GM12801 (cell line): Measurements from ENCODE around the gene MCM3AP.

Source experiments
- TF ChIP-seq, protein P1 (sequence below): IDR thresholded peaks from one replicate; pipeline ENCODE4 v1.5.1; 2011; ENCODE audit warnings: control low read depth; ENCODE audit not compliant: insufficient read length; ENCODE audit errors: extremely low read depth

Gene MCM3AP

DNA sequence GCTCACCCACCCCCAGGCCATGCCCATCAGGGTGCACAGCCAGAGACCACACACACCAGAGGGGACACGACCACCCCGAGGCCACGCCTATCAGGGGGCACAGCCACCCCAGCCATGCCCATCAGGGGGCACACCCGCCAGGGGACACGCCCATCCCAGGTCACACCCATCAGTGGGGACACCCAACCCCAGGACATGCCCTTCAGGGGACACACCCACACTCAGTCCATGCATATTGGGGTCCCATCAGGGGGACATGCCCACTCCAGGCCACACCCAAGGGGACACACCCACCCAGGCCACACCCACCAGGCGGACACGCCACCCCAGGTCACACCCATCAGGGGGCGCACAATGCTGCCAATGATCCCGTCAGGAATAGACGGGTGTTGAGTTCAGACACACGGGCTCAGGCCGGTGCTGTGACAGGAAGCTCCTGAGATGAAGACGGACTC lies 20.7 kb downstream of the MCM3AP start:
- TF ChIP-seq, protein P1, sequence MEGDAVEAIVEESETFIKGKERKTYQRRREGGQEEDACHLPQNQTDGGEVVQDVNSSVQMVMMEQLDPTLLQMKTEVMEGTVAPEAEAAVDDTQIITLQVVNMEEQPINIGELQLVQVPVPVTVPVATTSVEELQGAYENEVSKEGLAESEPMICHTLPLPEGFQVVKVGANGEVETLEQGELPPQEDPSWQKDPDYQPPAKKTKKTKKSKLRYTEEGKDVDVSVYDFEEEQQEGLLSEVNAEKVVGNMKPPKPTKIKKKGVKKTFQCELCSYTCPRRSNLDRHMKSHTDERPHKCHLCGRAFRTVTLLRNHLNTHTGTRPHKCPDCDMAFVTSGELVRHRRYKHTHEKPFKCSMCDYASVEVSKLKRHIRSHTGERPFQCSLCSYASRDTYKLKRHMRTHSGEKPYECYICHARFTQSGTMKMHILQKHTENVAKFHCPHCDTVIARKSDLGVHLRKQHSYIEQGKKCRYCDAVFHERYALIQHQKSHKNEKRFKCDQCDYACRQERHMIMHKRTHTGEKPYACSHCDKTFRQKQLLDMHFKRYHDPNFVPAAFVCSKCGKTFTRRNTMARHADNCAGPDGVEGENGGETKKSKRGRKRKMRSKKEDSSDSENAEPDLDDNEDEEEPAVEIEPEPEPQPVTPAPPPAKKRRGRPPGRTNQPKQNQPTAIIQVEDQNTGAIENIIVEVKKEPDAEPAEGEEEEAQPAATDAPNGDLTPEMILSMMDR: no peak

DNA sequence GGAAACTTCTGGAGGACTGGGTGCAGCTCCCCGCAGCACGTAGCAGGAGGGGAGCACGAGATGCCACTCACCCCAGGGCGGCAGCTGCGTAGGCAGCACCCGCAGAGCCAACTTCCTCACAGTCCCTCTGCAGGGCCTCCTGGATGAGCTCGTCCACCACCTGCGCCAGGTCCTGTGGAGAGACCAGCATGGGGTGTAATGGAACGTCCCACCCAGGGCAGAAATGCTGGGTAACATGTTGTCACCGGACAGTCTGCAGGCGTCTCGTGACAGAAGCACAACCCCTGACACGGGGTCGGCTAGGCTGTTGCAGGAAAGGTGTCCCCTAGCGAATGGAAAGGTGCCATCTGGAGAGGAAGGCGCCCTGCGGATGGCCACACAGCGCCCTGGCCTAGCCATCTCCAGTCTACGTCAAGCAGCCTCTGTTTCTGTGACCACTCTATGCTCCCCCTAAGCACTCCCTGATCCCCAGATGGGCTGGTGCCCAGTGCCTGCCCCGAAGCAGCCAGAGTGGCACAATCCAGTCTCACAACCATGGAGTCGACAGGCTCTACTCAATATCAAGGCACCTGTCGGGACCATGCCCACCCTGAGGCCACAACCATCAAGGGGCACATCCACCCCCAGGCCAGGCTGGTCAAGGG lies 21.2 kb downstream of the MCM3AP start:
- TF ChIP-seq, protein P1: no peak

DNA sequence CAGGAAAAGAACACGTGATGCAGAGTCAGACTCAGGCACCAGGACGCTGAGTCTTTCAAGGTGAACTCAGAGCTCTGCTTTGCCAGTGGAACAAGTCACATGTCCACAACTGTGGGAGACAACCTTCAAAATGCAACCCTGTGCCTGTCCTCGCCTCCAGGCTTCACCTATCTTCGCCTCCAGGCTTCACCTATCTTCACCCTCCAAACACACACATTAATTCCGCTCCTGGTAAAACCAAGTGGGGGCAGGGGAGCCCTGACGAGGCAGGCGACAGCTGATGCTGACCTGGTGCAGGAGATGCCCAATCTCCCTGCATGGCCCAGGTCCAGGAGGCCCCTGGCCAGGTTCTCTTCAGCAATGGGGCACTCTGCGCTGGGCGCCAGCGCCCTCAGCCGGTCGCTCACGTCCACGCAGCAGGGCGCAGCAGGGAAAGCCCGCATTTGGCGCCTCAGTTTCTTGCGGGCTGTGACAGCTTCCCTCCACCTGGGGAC lies 28.9 kb downstream of the MCM3AP start:
- TF ChIP-seq, protein P1: no peak

DNA sequence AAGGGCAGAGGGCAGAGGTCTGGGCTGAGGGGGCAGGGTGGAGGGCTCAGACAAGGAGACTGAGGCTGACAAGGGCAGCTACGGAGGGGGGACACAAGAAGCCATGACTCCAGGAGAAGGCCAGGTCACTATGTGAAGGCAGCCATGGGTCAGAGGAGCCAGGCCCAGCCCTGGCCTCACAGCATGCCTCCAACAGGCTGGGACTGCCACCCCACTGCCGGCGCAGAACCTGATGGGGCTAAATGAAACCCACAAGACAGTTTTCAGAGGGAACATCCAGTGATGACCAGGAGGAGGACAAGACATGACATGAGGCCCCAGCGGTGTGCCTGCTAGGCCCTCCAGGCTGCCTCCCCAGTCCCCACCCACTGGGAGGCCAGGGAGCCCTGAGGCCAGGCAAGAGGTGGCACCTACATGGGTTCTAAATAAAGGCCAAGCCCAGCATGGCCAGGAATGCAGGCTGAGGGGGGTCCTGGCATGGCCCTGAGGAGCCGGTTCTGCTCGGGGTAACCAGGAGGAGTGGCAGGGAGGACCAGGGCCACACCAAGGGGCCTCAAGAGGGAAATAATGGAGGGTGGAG lies 29.6 kb downstream of the MCM3AP start:
- TF ChIP-seq, protein P1: no peak

DNA sequence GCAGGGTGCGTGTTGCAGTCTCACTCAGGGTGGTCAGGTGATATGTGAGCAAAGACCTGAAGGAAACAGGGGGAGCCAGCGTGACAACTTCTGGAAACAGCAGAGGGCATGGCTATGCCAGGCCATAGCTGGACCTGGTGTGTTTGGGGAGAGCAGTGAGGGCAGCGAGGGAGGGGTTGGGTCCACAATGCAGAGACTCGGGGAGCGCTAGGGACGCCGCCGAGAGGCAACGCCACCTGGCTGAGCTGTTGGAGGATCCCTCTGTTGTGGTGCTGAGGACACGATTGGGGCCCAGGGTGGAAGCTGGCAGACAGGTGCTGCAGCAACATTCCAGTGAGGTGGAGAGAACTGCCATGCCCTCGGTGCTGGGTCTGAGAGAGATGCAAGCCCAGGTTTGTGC lies 30.2 kb downstream of the MCM3AP start:
- TF ChIP-seq, protein P1: no peak

DNA sequence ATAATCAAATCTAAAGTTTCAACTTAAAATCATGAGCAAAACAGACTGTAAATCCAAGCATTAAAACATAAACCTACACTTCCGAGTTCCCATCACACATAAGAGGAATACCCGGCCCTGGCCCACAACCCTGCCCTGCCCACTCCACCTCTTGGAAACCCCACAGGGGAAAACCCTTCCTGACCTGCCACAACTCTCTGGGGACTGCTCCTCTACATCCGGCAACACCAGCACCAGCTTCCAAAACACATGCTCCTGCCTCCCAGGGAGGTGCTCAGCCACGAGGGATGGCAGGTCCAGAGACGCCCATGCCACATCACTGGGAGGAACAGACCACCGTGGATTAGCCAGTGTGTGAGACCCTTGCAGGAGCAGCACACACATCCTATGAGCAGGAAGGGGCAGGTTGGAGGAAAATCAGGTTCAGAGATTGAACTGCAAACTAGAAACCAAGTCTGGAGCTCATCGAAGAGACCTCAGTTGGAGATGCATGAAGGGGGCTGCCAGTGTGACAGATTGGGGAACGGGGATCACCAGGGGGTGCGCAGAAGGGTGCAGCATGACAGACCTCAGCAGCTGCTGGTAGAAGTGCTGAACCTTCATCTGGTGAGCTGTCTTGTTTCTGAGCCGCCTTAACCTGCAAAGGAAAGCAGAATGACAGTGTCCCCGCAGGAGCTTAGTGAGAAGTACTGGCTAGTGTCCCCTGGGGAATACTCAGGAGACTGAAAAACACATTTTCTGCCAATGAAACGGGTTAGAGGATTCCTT lies 31.0 kb downstream of the MCM3AP start:
- TF ChIP-seq, protein P1: no peak

DNA sequence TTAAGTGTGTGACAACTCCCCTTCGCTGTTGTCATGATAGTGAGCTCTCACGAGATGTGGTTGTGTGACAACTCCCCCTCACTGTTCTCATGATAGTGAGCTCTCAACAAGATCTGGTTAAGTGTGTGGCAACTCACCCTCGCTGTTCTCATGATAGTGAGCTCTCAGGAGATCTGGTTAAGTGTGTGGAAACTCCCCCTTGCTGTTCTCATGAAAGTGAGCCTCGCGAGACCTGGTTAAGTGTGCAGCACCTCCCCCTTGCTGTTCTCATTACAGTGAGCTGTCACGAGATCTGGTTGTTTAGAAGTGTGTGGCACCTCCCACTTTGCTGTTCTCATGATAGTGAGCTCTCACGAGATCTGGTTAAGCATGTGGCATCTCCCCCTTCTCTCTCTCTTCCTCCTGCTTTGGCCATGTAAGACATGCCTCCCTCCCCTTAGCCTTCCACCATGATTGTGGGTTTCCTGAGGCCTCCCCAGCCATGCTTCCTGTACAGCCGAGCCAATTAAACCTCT lies 31.7 kb downstream of the MCM3AP start:
- TF ChIP-seq, protein P1: no peak
